Measurements from ENCODE around the gene NDUFV1.
"Not testable (repeated sequence)": the region's sequence is repeated elsewhere in the genome, so short reads cannot be mapped to it uniquely, and the experiment has no call there.

NDUFV1 gene

DNA sequence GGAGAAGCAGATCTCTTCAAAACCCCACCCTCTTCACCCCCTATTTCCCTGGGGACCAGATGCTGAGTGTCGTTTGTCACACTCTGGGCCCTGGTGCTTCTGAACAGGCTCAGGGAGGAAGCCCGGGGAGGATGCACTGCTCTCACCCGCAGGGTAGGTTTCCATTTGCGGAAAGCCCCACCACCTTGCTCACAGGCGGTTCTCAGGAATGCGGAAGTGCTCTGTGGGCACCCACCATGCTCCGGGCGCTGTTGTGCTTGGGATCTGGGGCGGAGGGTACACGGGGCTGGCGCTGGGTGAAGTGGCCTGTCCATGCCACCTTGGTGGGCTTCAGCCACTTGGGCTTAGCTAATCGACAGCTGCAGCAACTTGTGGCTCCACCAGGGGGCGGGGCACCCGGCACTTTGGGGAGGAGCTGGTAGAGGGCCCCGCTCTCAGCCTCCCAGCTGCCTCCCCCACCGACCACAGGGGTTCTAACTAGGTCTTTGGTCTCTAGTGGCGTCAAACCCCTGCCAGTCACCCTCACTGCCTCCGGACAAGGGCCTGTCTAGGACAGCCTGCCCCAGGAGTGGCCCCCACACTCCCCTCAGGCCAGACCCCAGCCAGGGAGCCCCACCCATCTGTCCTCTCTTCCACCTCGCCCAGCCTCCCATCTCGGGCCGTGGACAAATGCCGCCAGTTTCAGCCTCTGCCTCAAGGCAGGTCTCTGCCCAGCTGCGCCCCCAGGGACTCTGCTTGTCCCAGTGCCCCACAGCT, 7.4 kb downstream of the NDUFV1 start:
- Histone ChIP-seq H3K27ac (ENCODE audit: low read length) (no peak overlapping the region), H3K27me3 (ENCODE audit: control insufficient read depth, insufficient read depth, low read length) (peaks cover 16% of the 10 kb centered on the region), H3K4me1 (ENCODE audit: control insufficient read depth, low read depth, low read length) (peaks cover 28% of the 10 kb centered on the region), H3K4me3 (ENCODE audit: low read length) (no peak overlapping the region), H3K9ac (ENCODE audit: low read length) (no peak overlapping the region), H3K9me3 (ENCODE audit: control insufficient read depth, low read depth, low read length) (no peaks in the 10 kb centered on the region), H3K36me3 (ENCODE audit: control insufficient read depth, low read depth, low read length) (peaks cover 18% of the 10 kb centered on the region)

DNA sequence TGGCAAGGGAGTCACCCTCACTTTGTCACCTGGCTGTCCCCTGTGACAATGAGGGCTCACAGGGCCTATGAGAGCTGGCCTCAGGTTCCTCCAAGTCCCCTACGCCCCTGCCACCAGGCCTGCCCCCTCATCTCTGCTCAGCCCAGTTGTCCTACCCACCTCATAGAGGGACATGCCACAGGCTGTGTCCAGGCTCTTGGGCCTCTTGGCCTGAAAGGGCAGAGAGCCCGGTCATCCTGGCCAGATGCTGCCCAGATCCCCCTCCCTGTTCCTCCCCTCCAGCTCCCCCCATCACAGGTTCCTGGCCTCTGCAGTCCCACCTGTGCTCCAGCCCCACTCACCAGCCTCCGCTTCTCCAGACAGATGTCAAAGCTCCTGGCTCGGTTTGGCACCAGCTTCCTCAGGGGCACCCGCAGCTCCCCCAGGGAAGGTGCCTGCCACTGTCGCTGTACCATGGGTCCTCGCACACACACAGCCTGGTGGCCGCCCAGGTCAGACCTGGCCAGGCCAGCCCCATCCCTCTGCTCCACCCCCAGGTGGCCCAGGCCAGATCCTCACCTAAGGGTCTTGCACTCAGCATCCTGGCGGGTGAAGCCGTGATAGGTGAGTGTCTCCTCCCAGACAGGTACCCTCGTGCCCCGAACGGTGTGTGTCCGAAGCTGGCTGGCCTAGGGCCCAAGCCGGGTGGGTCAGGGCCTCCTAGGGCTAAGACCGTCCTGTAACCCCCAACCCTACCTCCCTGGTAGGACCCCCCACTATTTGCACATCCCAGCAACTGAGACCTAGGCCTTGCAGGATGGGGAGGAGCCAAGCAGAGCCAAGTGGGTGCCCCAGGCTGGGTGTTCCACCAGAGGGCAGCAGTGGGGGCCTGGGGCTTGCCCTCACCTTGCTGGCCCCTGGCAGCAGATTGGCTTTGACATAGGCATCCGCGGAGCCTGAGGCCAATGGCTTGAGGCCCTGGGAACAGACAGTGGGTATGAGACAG, 8.3 kb downstream of the NDUFV1 start:
- H3K27ac ChIP-seq (ENCODE audit: low read length), result no peak overlapping the region
- H3K4me3 ChIP-seq (ENCODE audit: low read length), result no peak overlapping the region
- peaks cover 16% of the 10 kb centered on the region for H3K27me3 ChIP-seq (ENCODE audit: control insufficient read depth, insufficient read depth, low read length)
- peaks cover 28% of the 10 kb centered on the region for H3K4me1 ChIP-seq (ENCODE audit: control insufficient read depth, low read depth, low read length)
- H3K9ac ChIP-seq (ENCODE audit: low read length), result no peak overlapping the region
- peaks cover 9% of the 10 kb centered on the region for H3K36me3 ChIP-seq (ENCODE audit: control insufficient read depth, low read depth, low read length)
- no peaks in the 10 kb centered on the region for H3K9me3 ChIP-seq (ENCODE audit: control insufficient read depth, low read depth, low read length)

DNA sequence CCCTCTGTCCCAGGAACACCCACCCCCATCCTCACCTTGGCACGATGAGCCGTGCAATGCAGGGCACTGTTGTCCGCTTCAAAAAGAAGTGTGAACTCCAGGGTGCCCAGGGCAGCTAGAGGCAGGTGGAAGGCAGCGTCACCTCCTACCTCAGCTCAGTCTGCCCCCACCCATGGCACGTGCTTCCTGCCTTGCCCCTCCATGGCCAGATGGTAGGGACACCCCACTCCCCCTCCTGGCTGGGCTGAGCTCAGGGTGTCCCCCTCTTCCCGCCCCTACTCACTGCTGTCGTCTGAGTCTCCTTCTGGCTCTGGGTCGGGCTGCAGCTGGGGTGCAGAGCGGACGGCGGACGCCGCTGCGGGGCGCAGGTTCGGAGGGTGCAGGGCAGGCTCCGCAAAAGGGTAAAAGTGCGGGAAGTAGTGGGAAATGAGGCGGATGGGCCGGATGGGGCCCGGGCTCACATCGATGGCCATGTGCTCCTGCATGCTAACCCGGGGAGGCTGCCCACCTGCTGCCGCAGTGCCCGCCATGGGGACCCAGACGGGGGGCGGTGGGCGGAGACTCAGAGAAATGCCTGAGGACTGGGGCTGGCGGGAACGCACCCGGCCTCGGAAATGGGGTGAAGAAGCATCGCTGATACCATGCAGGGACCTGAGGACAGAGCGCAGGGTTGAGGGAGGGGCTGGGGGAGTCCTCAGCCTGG, 9.1 kb downstream of the NDUFV1 start:
- H3K27me3 ChIP-seq (ENCODE audit: control insufficient read depth, insufficient read depth, low read length), result peaks cover 16% of the 10 kb centered on the region
- H3K9me3 ChIP-seq (ENCODE audit: control insufficient read depth, low read depth, low read length), result no peaks in the 10 kb centered on the region
- H3K36me3 ChIP-seq (ENCODE audit: control insufficient read depth, low read depth, low read length), result peaks cover 4% of the 10 kb centered on the region
- H3K4me3 ChIP-seq (ENCODE audit: low read length), result no peak overlapping the region
- H3K4me1 ChIP-seq (ENCODE audit: control insufficient read depth, low read depth, low read length), result peaks cover 28% of the 10 kb centered on the region
- H3K27ac ChIP-seq (ENCODE audit: low read length), result no peak overlapping the region
- H3K9ac ChIP-seq (ENCODE audit: low read length), result no peak overlapping the region

DNA sequence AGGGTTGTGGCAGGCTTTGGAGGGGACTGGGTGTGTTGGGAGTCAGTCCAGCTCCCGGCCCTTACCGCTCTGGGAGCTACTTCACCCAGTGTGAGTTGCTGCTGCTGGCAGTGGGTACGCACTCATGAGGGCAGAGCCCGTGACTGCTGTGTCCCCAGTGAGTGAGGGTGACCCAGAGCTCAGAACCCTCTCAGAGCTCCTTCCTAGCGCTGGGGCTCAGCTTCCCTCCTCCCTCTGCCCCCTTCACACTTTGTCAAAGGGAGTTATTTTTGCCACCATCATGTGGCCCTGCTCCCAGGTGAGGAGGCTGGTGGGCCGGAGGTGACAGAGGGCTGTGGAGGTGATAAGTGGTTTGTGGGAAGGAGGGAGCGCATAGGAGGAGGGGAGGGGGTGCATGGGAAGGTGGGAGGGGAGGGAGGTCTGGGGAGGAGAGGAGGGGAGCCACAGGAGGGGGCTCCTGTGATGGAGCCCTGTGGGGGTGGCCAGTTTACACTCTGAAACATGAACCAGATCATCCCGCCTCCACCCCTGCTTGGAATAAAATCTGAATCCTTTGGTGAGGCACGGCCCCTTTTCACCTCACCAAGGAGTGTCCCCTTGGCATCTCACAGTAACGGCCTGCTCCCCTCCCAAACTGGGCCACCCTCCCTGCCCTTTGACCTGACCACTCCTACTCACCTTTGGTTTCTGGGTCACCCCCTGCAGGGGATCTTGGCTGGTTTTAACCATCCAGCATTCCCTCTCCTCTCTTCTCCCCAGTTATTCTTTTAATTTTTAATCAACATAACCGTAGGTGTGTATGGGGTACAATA, 9.9 kb downstream of the NDUFV1 start:
- Histone ChIP-seq H3K27me3 (ENCODE audit: control insufficient read depth, insufficient read depth, low read length) (peaks cover 16% of the 10 kb centered on the region), H3K27ac (ENCODE audit: low read length) (no peak overlapping the region), H3K36me3 (ENCODE audit: control insufficient read depth, low read depth, low read length) (peaks cover 1% of the 10 kb centered on the region), H3K9ac (ENCODE audit: low read length) (no peak overlapping the region), H3K9me3 (ENCODE audit: control insufficient read depth, low read depth, low read length) (no peaks in the 10 kb centered on the region), H3K4me3 (ENCODE audit: low read length) (peak overlapping the region; percentile 16), H3K4me1 (ENCODE audit: control insufficient read depth, low read depth, low read length) (peaks cover 28% of the 10 kb centered on the region)

DNA sequence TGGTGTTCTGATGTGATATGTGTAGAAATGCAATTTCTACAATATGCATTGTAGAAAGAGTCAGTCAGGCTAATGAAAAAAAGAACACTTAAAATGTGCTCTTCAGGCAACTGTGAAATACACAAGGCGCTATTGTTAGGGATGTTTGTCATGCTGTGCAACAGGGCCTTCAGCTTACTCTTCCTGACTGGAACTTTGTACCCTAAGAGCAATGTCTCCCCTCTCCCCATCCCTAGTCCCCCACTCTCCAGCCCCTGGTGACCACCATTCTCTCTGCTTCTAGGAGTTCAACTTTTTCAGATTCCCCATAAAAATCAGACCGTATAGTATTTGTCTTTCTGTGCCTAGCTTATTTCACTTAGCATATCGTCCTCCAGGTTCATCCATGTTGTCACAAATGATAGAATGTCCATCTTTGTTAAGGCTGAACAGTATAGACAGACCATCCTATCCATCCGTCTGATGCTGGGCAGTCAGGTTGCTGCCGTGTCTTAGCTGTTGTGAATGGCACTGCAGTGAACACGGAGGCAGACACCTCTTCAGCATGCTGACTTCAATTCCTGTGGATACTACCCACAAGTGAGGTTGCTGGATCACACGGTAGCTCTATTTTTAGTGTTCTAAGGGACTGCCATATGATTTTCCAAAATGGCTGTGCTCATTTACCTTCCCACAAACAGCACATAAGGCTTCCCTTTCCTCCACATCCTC, 10.7 kb downstream of the NDUFV1 start:
- no peak overlapping the region for H3K9ac ChIP-seq (ENCODE audit: low read length)
- no peak overlapping the region for H3K27ac ChIP-seq (ENCODE audit: low read length)
- peaks cover 16% of the 10 kb centered on the region for H3K27me3 ChIP-seq (ENCODE audit: control insufficient read depth, insufficient read depth, low read length)
- H3K9me3 ChIP-seq (ENCODE audit: control insufficient read depth, low read depth, low read length), result no peaks in the 10 kb centered on the region
- peaks cover 28% of the 10 kb centered on the region for H3K4me1 ChIP-seq (ENCODE audit: control insufficient read depth, low read depth, low read length)
- no peaks in the 10 kb centered on the region for H3K36me3 ChIP-seq (ENCODE audit: control insufficient read depth, low read depth, low read length)
- H3K4me3 ChIP-seq (ENCODE audit: low read length), result peak overlapping the region; percentile 16

DNA sequence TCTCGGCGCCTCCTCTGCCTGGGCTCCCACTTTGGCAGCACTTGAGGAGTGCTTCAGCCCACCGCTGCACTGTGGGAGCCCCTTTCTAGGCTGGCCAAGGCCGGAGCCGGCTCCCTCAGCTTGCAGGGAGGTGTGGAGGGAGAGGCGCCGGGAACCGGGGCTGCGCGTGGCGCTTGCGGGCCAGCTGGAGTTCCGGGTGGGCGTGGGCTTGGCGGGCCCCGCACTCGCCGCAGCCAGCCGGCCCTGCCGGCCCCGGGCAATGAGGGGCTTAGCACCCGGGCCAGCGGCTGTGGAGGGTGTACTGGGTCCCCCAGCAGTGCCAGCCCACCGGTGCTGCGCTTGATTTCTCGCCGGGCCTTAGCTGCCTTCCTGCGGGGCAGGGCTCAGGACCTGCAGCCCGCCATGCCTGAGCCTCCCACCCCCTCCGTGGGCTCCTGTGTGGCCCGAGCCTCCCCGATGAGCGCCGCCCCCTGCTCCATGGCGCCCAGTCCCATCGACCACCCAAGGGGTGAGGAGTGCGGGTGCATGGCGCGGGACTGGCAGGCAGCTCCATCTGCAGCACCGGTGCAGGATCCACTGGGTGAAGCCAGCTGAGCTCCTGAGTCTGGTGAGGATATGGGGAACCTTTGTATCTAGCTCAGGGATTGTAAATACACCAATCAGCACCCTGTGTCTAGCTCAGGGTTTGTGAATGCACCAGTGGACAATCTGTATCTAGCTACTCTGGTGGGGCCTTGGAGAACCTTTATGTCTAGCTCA, 12.3 kb downstream of the NDUFV1 start:
- H3K4me1 ChIP-seq (ENCODE audit: control insufficient read depth, low read depth, low read length), result peaks cover 27% of the 10 kb centered on the region
- H3K36me3 ChIP-seq (ENCODE audit: control insufficient read depth, low read depth, low read length); H3K9me3 ChIP-seq (ENCODE audit: control insufficient read depth, low read depth, low read length); H3K27ac ChIP-seq (ENCODE audit: low read length); H3K9ac ChIP-seq (ENCODE audit: low read length): not testable (repeated sequence)
- peak overlapping the region; percentile 75 for H3K4me3 ChIP-seq (ENCODE audit: low read length)
- H3K27me3 ChIP-seq (ENCODE audit: control insufficient read depth, insufficient read depth, low read length), result peaks cover 16% of the 10 kb centered on the region

DNA sequence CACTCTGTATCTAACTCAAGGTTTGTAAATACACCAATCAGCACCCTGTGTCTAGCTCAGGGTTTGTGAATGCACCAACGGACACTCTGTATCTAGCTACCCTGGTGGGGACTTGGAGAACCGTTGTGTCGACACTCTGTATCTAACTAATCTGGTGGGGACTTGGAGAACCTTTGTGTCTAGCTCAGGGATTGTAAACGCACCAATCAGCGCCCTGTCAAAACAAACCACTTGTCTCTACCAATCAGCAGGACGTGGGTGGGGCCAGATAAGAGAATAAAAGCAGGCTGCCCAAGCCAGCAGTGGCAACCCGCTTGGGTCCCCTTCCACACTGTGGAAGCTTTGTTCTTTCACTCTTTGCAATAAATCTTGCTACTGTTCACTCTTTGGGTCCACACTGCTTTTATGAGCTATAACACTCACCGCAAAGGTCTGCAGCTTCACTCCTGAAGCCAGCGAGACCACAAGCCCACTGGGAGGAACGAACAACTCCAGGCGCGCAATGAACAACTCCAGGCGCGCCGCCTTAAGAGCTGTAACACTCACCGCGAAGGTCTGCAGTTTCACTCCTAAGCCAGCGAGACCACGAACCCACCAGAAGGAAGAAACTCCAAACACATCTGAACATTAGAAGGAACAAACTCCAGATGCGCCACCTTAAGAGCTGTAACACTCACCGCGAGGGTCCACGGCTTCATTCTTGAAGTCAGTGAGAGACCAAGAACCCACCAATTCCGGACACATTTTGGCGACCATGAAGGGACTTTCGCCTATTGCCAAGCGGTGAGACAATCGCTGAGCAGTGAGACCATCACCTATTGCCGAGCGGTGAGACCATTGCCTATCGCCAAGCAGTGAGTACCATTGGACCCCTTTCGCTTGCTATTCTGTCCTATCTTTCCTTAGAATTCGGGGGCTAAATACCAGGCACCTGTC, 13.2 kb downstream of the NDUFV1 start:
- not testable (repeated sequence) for H3K9me3 ChIP-seq (ENCODE audit: control insufficient read depth, low read depth, low read length); H3K27ac ChIP-seq (ENCODE audit: low read length); H3K36me3 ChIP-seq (ENCODE audit: control insufficient read depth, low read depth, low read length)
- H3K27me3 ChIP-seq (ENCODE audit: control insufficient read depth, insufficient read depth, low read length), result peaks cover 16% of the 10 kb centered on the region
- peak overlapping the region; percentile 73 for H3K9ac ChIP-seq (ENCODE audit: low read length)
- peaks cover 19% of the 10 kb centered on the region for H3K4me1 ChIP-seq (ENCODE audit: control insufficient read depth, low read depth, low read length)
- peak overlapping the region; percentile 75 for H3K4me3 ChIP-seq (ENCODE audit: low read length)

DNA sequence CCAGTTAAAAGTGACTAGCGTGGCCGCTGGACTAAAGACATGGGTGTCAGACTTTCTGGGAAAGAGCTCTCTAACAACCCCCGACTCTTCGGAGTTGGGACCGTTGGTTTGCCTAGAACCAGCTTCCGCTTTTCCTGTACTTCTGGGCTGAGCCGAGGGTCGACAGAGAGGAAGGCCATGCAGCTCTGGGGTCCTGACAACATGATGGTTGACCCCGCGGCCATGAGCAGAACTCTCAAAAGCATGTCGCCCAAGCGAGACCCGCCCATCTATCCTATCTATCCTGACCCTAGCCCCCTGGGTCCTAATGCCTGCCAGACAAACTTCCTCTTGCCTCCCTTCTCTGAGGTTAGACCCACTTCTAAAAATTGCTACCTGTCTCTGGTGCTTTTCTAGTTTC, 13.9 kb downstream of the NDUFV1 start:
- Histone ChIP-seq H3K27me3 (ENCODE audit: control insufficient read depth, insufficient read depth, low read length) (peaks cover 16% of the 10 kb centered on the region), H3K9ac (ENCODE audit: low read length) (peak overlapping the region; percentile 73)
- H3K27ac ChIP-seq (ENCODE audit: low read length), result not testable (repeated sequence)

DNA sequence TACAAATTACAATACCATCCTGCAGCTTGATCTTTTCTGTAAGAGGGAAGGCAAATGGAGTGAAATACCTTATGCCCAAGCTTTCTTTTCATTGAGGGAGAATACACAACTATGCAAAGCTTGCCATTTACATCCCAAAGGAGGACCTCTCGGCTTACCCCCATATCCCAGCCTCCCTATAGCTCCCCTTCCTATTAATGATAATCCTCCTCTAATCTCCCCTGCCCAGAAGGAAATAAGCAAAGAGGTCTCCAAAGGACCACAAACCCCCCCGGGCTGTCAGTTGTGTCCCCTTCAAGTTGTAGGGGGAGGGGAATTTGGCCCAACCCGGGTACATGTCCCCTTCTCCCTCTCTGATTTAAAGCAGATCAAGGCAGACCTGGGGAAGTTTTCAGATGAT, 15.2 kb downstream of the NDUFV1 start:
- peaks cover 16% of the 10 kb centered on the region for H3K27me3 ChIP-seq (ENCODE audit: control insufficient read depth, insufficient read depth, low read length)
- not testable (repeated sequence) for H3K9me3 ChIP-seq (ENCODE audit: control insufficient read depth, low read depth, low read length); H3K27ac ChIP-seq (ENCODE audit: low read length); H3K9ac ChIP-seq (ENCODE audit: low read length); H3K36me3 ChIP-seq (ENCODE audit: control insufficient read depth, low read depth, low read length)
- peak overlapping the region; percentile 75 for H3K4me3 ChIP-seq (ENCODE audit: low read length)
- H3K4me1 ChIP-seq (ENCODE audit: control insufficient read depth, low read depth, low read length), result peaks cover 11% of the 10 kb centered on the region

More for the DNA sequence above, 13.9 kb downstream of the NDUFV1 start:
- Histone ChIP-seq H3K4me3 (ENCODE audit: low read length) (peak overlapping the region; percentile 75), H3K4me1 (ENCODE audit: control insufficient read depth, low read depth, low read length) (peaks cover 19% of the 10 kb centered on the region)
- not testable (repeated sequence) for H3K36me3 ChIP-seq (ENCODE audit: control insufficient read depth, low read depth, low read length); H3K9me3 ChIP-seq (ENCODE audit: control insufficient read depth, low read depth, low read length)
